ENCODE data around the gene ELMO1.
A peak's percentile ranks its signal among the peaks of the same experiment; 100 is the strongest.

The ELMO1 gene

GRCh38 chr7:37110660-37111424, 337.8 kb downstream of the ELMO1 start:
- intact Hi-C loops (cut with DNase I): no loop called here
- DNase-seq: no peak

GRCh38 chr7:37109843-37110242, 338.8 kb downstream of the ELMO1 start:
- DNase-seq: no peak
- intact Hi-C loops (cut with DNase I): no loop called here

DNA sequence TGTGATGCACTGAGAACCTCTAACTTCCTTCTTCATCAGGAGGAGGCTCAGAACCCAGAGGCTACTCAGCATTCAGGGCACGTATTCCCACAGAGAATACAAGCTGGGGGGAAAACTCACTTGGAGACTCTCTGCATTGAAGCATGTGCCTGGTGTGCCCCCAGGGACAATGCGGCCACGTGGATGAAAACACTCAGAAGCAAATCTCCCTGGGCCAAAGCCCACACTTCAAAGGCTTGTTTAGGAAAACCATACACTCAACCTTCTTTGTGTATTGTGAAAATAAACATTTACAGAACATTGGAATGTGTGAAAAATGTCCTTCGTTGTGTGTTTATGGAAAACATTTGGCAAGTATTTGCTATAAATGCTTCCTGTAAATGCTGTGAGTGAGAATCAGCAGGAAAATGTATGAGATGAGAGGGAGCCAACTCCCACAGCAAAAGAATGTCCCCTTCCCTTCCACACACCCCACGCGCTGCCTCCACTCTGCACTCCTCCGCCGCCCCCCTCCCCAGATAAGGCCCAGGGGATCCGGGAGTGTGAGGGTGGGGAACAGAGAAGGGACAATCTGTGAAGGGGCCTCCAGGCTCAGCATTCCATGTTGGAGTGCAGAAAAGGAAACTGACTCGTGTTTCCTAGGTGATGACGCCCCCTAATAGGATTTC, 339.5 kb downstream of the ELMO1 start:
- intact Hi-C loops (cut with DNase I): no loop called here
- DNase-seq: peak in 24 of 42 donors; percentile 14 to 81 (median 44)

DNA sequence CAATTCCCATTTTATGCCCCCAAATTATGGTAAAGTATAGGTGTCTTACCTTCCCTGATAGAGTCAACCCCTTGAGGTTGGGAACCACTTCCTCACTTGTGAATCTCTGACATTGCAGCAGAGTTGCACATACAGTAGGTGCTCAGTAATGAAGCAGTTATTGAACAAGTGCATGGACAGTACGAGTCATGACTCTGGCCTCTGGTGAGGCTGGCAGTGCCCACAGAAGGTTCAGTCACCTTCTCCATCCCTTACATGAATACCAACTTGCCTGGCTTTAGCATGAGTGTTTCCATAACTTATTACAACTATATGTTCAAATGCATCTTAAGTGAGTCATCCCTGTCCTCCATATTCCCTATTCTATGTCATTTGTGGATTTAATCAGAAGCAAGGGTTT, 340.0 kb downstream of the ELMO1 start:
- intact Hi-C loops (cut with DNase I): no loop called here
- DNase-seq: no peak

DNA sequence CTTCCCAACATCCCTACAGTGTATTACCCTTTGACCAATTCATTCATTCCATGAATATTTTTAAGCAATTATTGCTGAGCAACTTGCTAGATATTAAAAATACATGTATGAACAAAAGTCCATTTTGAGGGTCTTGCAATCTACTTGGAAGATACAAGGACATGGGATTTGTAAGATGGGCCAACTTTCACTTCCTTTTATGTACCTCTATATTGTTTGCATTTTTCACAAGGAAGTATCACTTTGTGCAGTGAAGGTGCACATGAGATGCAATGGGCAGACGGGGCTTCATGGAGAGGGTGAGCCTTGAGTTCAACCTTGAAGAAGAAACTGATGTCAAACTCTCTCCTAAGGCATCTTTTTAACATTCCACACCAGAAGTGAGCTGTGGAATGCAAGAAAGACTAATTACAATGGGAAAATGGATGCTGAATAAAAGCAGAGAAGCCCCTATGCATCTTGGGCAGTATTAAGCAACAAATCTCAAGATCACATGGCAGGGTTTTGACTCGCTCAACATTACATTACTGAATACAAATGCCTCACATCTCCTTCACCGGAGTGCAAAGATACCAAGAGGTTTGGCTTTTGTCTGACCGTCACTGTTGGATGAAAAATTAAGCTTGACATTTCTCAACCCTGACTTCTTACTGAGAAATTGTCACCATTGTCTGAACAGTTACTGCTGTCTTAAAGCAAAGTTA, 341.5 kb downstream of the ELMO1 start:
- intact Hi-C loops (cut with DNase I): no loop called here
- no peak for DNase-seq

DNA sequence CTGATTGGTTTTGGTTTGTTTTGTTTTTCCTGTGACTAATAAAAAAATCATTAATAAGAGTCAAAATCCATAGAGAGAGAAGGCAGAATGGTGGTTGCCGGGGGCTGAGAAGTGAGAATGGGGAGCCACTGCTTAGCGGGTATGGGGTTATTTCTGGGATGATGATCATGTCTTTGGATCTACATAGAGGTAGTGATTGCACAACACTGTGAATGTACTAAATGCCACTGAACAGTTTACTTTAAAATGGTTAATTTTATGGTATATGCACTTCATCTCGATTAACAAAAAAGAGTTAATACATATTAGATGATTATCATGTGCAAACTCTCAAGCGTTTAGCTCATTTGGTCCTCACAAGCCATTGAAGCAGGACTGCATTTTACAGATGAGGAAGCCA, 342.9 kb downstream of the ELMO1 start:
- intact Hi-C loops (cut with DNase I): no loop called here
- no peak for DNase-seq

DNA sequence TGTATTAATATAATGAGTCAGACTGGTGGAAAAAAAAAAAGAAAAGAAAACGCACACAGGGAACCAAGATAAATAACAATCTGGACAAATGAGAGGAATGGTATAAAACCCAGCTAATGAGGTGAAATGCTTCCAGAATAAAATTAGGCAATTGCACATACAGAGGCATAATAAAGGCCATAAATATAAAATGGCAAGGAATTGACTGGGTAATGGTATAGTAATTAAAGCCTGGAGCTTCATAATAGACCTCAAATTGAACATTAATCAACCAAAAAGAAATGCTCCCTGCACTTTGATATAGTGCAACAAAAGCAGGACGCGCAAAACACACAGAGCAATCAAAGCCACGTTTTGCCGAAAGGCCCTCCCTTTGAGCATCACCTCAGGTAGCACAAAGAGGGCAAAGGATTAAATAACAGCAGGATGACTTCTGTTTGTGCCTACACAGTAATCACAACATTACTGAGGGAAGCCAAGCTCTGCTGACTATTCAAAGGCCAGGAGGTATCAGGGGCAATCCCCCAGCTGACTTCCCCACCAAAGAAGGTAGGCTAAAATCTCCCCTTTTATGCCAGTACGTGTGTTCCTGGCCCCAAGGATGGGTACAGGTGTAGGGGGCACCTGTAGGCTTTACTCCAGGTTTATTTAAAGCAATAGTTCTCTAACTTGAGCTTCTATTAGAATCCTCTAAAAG, 343.7 kb downstream of the ELMO1 start:
- intact Hi-C loops (cut with DNase I): no loop called here
- no peak for DNase-seq

DNA sequence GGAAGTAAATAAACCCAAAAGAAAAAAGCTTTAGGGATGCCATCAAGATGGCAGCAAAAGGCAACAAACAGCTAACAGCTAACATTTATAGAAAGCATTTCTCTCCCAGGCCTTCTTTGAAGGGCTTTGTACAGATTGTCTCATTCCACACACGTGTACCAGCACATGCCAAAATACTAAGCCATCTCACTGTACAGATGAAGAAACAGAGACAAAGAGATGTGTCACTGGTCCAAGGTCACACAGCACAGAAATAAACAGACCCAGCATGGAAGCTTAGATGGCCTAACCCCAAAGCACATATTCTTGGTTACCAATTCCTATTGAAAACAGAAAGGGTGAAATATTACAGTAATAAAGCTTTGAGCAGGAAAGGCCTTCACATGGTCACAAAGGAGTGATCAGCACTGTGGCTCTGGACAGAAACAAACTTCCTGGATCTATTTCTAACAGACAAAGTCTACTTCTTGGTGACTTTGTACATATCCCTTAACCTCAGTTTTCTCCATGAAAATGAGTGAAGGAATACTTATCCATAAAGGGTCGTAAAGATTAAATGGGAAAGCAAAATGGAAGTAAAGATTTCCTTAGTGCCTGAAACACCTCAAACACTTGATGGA, 346.0 kb downstream of the ELMO1 start:
- intact Hi-C loops (cut with DNase I): no loop called here
- DNase-seq: no peak

DNA sequence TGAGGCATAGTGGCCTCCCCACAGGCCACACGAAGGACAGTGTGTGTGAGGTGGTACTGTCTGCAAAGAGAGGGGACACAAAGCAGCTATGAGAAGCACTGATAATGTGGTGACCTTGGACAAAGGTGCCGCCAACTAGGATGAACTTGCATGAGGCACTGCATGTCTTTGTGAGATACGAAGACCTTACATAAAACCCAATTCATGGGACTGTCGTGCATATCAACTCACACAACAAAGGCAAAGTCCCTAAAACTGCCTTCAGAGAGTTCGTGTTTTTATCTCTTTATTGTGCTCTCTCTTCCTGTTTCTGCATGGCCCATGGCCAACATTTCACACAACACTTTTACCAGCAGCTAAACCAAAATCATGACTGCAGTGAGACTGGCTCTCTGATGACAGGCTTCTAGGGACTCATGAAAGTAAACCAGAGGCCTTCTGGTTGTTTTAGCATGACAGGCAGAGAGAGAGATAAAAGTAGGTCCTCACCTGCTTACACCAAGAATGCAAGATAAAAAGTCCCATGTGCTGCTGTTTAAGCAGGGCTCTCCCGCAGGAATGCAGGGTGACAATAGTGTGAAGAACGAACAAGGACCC, 347.8 kb downstream of the ELMO1 start:
- DNase-seq: peak in 1 of 42 donors; percentile 15
- intact Hi-C loops (cut with DNase I): no loop called here

DNA sequence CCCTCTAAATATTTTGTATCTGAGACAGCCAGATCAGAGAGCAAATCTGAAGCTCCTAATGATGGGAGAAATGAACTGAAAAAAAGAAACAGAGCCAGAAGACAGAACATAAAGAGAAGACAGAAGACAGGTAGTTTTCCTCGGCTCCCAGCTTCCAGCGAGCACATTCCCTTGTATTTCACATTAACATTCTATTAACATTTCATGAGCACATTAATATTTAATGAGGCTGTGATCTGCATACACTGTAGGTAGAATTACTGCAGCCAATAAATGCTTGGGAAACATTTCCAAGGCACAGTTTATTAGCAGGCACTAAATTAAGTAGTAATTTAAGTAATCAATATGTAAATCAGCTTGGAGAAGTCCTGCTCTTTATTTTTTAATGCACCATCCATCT, 349.9 kb downstream of the ELMO1 start:
- DNase-seq: no peak
- intact Hi-C loops (cut with DNase I): no loop called here

GRCh38 chr7:37097983-37098382, 350.7 kb downstream of the ELMO1 start:
- intact Hi-C loops (cut with DNase I): no loop called here
- no peak for DNase-seq

DNA sequence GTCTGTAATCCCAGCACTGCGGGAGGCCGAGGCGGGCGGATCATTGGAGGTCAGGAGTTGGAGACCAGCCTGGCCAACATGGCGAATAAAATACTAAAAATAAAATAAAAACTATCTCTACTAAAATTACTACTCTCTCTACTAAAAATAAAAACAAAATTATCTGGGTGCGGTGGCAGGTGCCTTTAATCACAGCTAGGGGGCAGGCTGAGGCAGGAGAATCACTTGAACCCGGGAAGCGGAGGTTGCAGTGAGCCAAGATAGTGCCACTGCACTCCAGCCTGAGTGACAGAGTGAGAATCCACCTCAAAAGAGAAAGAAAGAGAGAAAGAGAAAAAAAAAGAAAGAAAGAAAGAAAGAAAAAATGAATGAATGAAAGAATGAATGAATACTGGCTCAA, 351.4 kb downstream of the ELMO1 start:
- intact Hi-C loops (cut with DNase I): no loop called here
- DNase-seq: no peak

DNA sequence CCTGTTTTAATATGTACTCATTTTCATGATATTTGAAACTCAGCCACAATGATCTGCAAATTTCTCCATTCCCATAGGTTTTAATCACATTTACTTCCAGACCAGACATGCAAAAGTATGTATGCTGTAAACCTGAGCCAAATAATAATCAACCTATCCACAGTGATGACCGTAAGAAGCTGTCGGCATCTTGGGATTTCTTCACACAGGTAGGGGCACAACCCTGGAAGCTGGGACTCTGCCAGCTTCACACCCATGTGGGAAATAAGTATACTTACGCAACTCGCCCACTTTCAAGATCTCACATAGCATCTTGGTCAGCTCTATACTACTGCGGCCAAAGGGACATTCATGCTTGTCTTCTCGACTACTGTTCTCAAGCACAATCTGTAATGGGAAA, 352.3 kb downstream of the ELMO1 start:
- intact Hi-C loops (cut with DNase I): no loop called here
- DNase-seq: no peak

DNA sequence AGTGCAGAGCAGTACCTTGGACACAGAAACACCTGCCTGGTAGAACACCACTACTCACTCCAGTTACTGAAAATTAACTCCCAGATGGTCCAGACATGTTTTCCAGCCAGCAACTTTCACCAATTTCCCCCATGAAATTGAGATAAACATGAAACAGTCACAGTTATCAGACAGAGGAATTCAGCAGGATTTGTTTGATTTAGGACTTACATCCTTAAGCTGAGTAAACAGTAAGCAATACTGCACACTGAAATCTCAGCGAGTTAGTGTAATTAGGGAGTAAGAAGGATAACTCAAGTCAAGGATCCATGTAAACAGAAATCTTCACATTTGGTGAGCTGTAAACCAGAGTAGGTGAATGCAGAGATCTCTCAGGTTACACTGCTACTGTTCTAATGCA, 353.5 kb downstream of the ELMO1 start:
- DNase-seq: no peak

DNA sequence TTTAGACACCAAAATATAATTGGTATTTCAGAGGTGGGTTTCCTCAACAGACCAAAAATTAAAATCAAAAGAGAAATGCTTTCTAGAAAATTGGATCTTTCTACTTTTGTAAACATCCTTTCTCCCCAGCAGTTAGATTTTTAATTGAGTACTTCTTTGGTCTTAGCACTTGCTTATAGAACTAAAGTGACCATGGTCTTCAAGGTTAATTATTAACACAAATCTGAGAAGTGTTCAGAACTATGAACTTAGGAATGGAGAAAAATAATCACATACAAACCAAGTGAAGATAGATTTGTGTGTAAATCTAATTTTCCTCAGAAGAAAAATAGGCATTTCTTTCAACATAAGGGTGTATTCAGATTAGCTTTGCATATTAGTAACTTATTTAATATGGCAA, 355.4 kb downstream of the ELMO1 start:
- intact Hi-C loops (cut with DNase I): no loop called here
- DNase-seq: no peak

More for the DNA sequence above, 353.5 kb downstream of the ELMO1 start:
- intact Hi-C loops (cut with DNase I): no loop called here

DNA sequence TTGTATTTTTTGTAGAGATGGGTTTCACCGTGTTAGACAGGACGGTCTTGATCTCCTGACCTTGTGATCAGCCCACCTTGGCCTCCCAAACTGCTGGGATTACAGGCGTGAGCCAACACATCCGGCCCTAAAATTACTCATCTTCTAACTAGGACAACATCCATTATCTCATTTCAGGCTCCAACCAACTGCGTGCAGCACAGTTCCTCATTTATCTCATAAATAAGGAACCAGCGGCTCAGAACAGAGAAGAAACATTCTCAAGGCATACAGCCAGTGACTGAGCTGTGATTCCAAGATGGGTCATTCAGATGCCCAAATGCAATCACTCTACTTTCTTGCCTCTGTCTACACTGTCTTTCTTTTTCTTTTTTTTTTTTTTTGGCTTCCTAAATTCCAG, 356.1 kb downstream of the ELMO1 start:
- intact Hi-C loops (cut with DNase I): no loop called here
- peak in 2 of 42 donors; percentile 23 to 28 for DNase-seq

- intact Hi-C loops (cut with DNase I): no loop called here
- no peak for DNase-seq
Observed at GRCh38 chr7:37089972-37090371, 358.7 kb downstream of the ELMO1 start.

GRCh38 chr7:37085600-37085999, 363.1 kb downstream of the ELMO1 start:
- no peak for DNase-seq
- intact Hi-C loops (cut with DNase I): no loop called here

GRCh38 chr7:37084303-37084702, 364.4 kb downstream of the ELMO1 start:
- intact Hi-C loops (cut with DNase I): no loop called here
- DNase-seq: no peak

Data from head of caudate nucleus (tissue), 42 donors.